GM12801 (cell line): ENCODE results near the gene NCL.

Experiments used
- CTCF ChIP-seq: IDR thresholded peaks from one replicate; pipeline ENCODE4 v1.5.1; 2011; ENCODE audit warnings: control low read depth; ENCODE audit not compliant: insufficient read length; ENCODE audit errors: extremely low read depth

NCL gene

GRCh38 chr2:231425811-231426703 lies 38.2 kb downstream of the NCL start:
- TF ChIP-seq CTCF, result no peak

- no peak for TF ChIP-seq CTCF
Measured at GRCh38 chr2:231425291-231425810, 38.9 kb downstream of the NCL start.

GRCh38 chr2:231423176-231423575 lies 41.1 kb downstream of the NCL start:
- no peak for TF ChIP-seq CTCF

GRCh38 chr2:231422056-231422455 lies 42.2 kb downstream of the NCL start:
- no peak for TF ChIP-seq CTCF

- TF ChIP-seq CTCF, result no peak
Measured at GRCh38 chr2:231421051-231421580, 43.2 kb downstream of the NCL start.

GRCh38 chr2:231418820-231419640 lies 45.3 kb downstream of the NCL start:
- TF ChIP-seq CTCF, result no peak

- TF ChIP-seq CTCF, result no peak
Measured at GRCh38 chr2:231415029-231415428, 49.3 kb downstream of the NCL start.
